Fibroblast of the aortic adventitia (primary cell): ENCODE data around the gene PLPP7. TPM values are rescaled to one million over a fixed set of nuclear protein-coding genes. Genes with fewer than 3 reads are reported as not detected.
"Not testable (repeated sequence)": the region's sequence is repeated elsewhere in the genome, so short reads cannot be mapped to it uniquely, and the experiment has no call there.

Source experiments
- DNase-seq: peaks from one replicate; pipeline ENCODE4 v3.0.0-alpha.2; 2010; ENCODE audit warnings: low read depth
- H3K4me3 ChIP-seq: 2 replicates; pipeline ENCODE4 v1.5.1; 2011; ENCODE audit warnings: low read depth, mild to moderate bottlenecking, control low read depth, low read length, moderate library complexity
- CTCF ChIP-seq: IDR thresholded peaks from 2 replicates; pipeline ENCODE4 v1.5.1; 2011; ENCODE audit warnings: mild to moderate bottlenecking, low read length, control low read depth, inconsistent platforms; ENCODE audit not compliant: insufficient read depth
- total RNA-seq: library from RNA; depleted of rRNA; stranded (reverse); fragments of >200 nt; gene quantifications from 2 replicates; pipeline ENCODE4 v1.2.3, GENCODE V29; 2012; ENCODE audit warnings: low replicate concordance

PLPP7 gene
- total RNA-seq, 1 donor: 9.8 TPM

- DNase-seq: no peak
- TF ChIP-seq CTCF: no peak
- no peak overlapping the region for H3K4me3 ChIP-seq
Measured at GRCh38 chr9:131335368-131335755, 45.8 kb downstream of the PLPP7 start.

GRCh38 chr9:131337131-131337848 lies 47.8 kb downstream of the PLPP7 start:
- no peak for TF ChIP-seq CTCF

GRCh38 chr9:131339212-131339611 lies 49.7 kb downstream of the PLPP7 start:
- DNase-seq, H3K4me3 ChIP-seq: not testable (repeated sequence)

More at GRCh38 chr9:131337131-131337848, 47.8 kb downstream of the PLPP7 start:
- H3K4me3 ChIP-seq: no peak overlapping the region
- no peak for DNase-seq

- not testable (repeated sequence) for DNase-seq, H3K4me3 ChIP-seq
Measured at GRCh38 chr9:131344931-131345535, 55.5 kb downstream of the PLPP7 start.

- DNase-seq: no peak
- no peak for TF ChIP-seq CTCF
- H3K4me3 ChIP-seq: no peak overlapping the region
Measured at GRCh38 chr9:131346559-131346958, 57.0 kb downstream of the PLPP7 start.

GRCh38 chr9:131347376-131348020 lies 58.0 kb downstream of the PLPP7 start:
- TF ChIP-seq CTCF: no peak
- H3K4me3 ChIP-seq: no peak overlapping the region
- DNase-seq: no peak

GRCh38 chr9:131348631-131349521 lies 59.4 kb downstream of the PLPP7 start:
- DNase-seq: no peak
- no peak overlapping the region for H3K4me3 ChIP-seq
- no peak for TF ChIP-seq CTCF
